ENCODE measurements around the gene NOTCH1. TPM values are rescaled to one million over a fixed set of nuclear protein-coding genes. Genes with fewer than 3 reads are reported as not detected.

The NOTCH1 gene
- total RNA-seq, 1 experiment from 2014 or later, result 53.4 TPM

- intact Hi-C loops (cut with micrococcal nuclease), result no loop called here
- H3K9me3 Mint-ChIP-seq (ENCODE audit: unreplicated experiment), result no peaks in the 10 kb centered on the region
- H3K27me3 Mint-ChIP-seq (ENCODE audit: insufficient read depth, unreplicated experiment), result no peaks in the 10 kb centered on the region
- no peak overlapping the region for H3K4me3 Mint-ChIP-seq (ENCODE audit: unreplicated experiment)
- H3K36me3 Mint-ChIP-seq (ENCODE audit: insufficient read depth, unreplicated experiment), result peaks cover 24% of the 10 kb centered on the region
- DNase-seq (ENCODE audit: unreplicated experiment), result no peak
- H3K27ac Mint-ChIP-seq (ENCODE audit: low read depth, unreplicated experiment), result no peak overlapping the region
- no peak for TF ChIP-seq CTCF (IDR thresholded peaks at IDR 0.05; ENCODE audit: unreplicated experiment)
- H3K4me1 Mint-ChIP-seq (ENCODE audit: insufficient read depth, unreplicated experiment), result peaks cover 8% of the 10 kb centered on the region
- POLR2A ChIA-PET, result interaction anchor here (1.6 kb wide), 1 partner anchor 94 kb away, joined by 3 read pairs; no protein-coding TSS in a partner anchor
- CTCF ChIA-PET, result interaction anchor here (1.0 kb wide), 1 partner anchor 42 kb away, joined by 3 read pairs; no protein-coding TSS in a partner anchor
- BruUV-seq (replicated peaks), result no TSS peak
Observed at GRCh38 chr9:136529516-136530460, 16.1 kb downstream of the NOTCH1 start.

DNA sequence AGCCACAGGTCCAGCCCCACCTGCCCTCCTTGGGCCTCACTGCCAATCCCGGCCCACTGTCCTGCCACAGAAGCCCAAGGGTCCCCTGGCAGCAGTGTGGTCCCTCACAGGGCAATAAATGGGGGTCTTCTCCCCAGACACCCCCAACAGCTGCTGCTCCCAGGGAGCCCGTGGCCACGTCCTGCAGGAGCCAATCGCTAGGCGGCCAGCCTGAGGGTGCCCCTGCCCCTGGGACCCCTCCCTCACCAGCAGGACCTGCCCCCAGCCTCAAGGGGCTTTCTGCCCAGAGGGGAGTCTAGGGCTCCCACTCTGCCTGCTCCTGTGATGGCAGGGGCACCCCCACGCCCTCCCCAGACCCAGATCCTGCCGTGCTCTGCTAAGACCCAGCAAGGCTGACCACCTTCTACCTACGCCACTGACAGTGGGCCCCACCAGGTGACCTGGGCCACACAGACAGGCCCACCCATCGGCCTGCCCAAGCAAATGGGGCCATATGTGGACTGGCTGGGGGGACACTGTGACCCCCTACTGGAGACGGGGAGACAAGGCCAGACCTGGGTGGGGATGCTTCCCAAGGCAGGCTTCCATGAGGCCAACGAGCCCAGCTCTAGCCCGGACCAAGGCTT lies 17.0 kb downstream of the NOTCH1 start:
- Mint-ChIP-seq H3K27ac (ENCODE audit: low read depth, unreplicated experiment) (no peak overlapping the region), H3K9me3 (ENCODE audit: unreplicated experiment) (no peaks in the 10 kb centered on the region), H3K4me3 (ENCODE audit: unreplicated experiment) (no peak overlapping the region), H3K4me1 (ENCODE audit: insufficient read depth, unreplicated experiment) (peaks cover 2% of the 10 kb centered on the region), H3K36me3 (ENCODE audit: insufficient read depth, unreplicated experiment) (peaks cover 20% of the 10 kb centered on the region), H3K27me3 (ENCODE audit: insufficient read depth, unreplicated experiment) (no peaks in the 10 kb centered on the region)
- no peak for TF ChIP-seq CTCF (IDR thresholded peaks at IDR 0.05; ENCODE audit: unreplicated experiment)
- CTCF ChIA-PET, result interaction anchor here (1.1 kb wide), 1 partner anchor 10 kb away, joined by 3 read pairs; no protein-coding TSS in a partner anchor
- no peak for DNase-seq (ENCODE audit: unreplicated experiment)
- POLR2A ChIA-PET, result interaction anchor here (0.9 to 1.6 kb wide), 3 partner anchors 9 to 95 kb away, joined by 3 to 4 read pairs (median 3); no protein-coding TSS in a partner anchor
- no TSS peak for BruUV-seq (replicated peaks)
- intact Hi-C loops (cut with micrococcal nuclease), result no loop called here

DNA sequence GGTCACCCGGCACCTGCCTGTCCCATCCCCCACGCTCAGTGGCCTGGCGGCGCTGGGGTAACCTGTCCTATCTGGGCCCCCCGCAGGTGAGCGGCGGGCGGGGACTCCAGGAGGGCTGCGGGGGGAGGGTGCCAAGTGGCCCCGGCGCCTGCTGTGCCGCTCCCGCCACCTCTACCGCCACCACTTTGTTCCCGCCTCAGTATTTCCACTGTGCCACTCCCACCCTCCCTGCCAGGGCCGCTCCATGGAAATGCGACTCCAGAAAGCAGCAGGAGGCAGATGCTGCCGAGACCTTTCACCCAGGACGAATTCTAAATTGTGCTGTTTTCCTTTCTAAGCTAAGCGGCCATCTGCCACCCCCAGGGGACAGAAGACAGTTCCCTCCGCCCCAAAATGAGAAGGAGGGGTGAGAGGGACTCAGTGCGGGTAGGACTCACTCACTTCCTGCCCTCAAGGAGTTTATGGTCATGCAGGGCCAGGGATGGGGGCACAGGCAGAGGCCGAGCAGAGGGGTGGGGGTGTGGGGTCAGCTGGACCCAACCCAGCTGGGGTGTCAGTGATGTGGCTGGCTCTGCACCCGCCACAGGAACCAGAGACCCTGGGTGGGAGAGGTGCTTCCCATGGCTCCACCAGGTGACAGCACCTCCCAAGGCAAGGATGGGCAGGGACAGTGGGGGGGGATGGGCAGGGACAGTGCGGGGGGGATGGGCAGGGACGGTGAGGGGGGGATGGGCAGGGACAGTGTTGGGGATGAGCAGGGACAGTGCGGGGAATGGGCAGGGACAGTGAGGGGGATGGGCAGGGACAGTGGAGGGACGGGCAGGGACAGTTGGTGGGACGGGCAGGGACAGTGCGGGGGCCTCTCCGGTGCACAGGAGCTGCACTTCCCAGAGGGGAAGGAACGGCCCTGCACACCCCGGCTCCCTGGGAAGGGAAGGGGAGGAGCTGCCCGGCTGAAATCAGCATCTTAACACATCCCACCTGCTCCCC lies 17.8 kb downstream of the NOTCH1 start:
- intact Hi-C loops (cut with micrococcal nuclease), result no loop called here
- no TSS peak for BruUV-seq (replicated peaks)

More for the DNA sequence above, 17.8 kb downstream of the NOTCH1 start:
- Mint-ChIP-seq H3K4me1 (ENCODE audit: insufficient read depth, unreplicated experiment) (no peaks in the 10 kb centered on the region), H3K9me3 (ENCODE audit: unreplicated experiment) (no peaks in the 10 kb centered on the region), H3K27ac (ENCODE audit: low read depth, unreplicated experiment) (no peak overlapping the region), H3K27me3 (ENCODE audit: insufficient read depth, unreplicated experiment) (no peaks in the 10 kb centered on the region), H3K4me3 (ENCODE audit: unreplicated experiment) (no peak overlapping the region), H3K36me3 (ENCODE audit: insufficient read depth, unreplicated experiment) (peaks cover 19% of the 10 kb centered on the region)
- ChIA-PET POLR2A (interaction anchor here (0.9 to 1.6 kb wide), 4 partner anchors 10 to 97 kb away, joined by 3 to 4 read pairs (median 3); no protein-coding TSS in a partner anchor), CTCF (interaction anchor here (0.7 to 2.1 kb wide), 4 partner anchors 11 to 97 kb away, joined by 3 to 6 read pairs (median 3); no protein-coding TSS in a partner anchor)
- DNase-seq (ENCODE audit: unreplicated experiment), result no peak
- TF ChIP-seq CTCF (IDR thresholded peaks at IDR 0.05; ENCODE audit: unreplicated experiment), result no peak

All from MCF 10A (cell line).